Mesenchymal stem cell (in vitro differentiated cells and primary cell): ENCODE data around the gene MDFIC.

ENCODE experiments used
- DNase-seq: peaks from one replicate; pipeline ENCODE4 v3.0.0-alpha.2; 2013
- H2AFZ ChIP-seq: one replicate; pipeline ENCODE4 v1.6.1; 2013; ENCODE audit warnings: low read depth, mild to moderate bottlenecking, control low read depth, inconsistent platforms, low read length, moderate library complexity
- H2AK5ac ChIP-seq: 2 replicates; pipeline ENCODE4 v1.6.1; 2013; ENCODE audit warnings: low read length, moderate library complexity, mild to moderate bottlenecking, inconsistent platforms; ENCODE audit not compliant: severe bottlenecking
- H2BK120ac ChIP-seq: one replicate; pipeline ENCODE4 v1.6.1; 2013; ENCODE audit warnings: low read depth, mild to moderate bottlenecking, inconsistent platforms, low read length, moderate library complexity
- H2BK12ac ChIP-seq, 2 experiments: one replicate each; pipeline ENCODE4 v1.6.1; 2013; ENCODE audit warnings: inconsistent platforms in 2 of 2, low read length in 2 of 2, mild to moderate bottlenecking in 2 of 2, moderate library complexity in 2 of 2, control low read depth in 1 of 2
- H2BK15ac ChIP-seq: one replicate; pipeline ENCODE4 v1.6.1; 2013; ENCODE audit warnings: mild to moderate bottlenecking, low read depth, inconsistent platforms; ENCODE audit not compliant: poor library complexity, severe bottlenecking
- H2BK5ac ChIP-seq: 2 replicates; pipeline ENCODE4 v1.6.1; 2013; ENCODE audit warnings: low read depth, mild to moderate bottlenecking, low read length, control low read depth, inconsistent platforms; ENCODE audit not compliant: poor library complexity, severe bottlenecking
- H3K14ac ChIP-seq, 2 experiments: one replicate each; pipeline ENCODE4 v1.6.1; 2013; ENCODE audit warnings: inconsistent platforms in 2 of 2, low read length in 2 of 2, control low read depth in 1 of 2, mild to moderate bottlenecking in 1 of 2, moderate library complexity in 1 of 2
- H3K18ac ChIP-seq, 2 experiments: one replicate each; pipeline ENCODE4 v1.6.1; 2013; ENCODE audit warnings: inconsistent platforms in 2 of 2, low read length in 2 of 2, control low read depth in 1 of 2, low read depth in 1 of 2, mild to moderate bottlenecking in 1 of 2
- H3K23ac ChIP-seq, 2 experiments: one replicate each; pipeline ENCODE4 v1.6.1; 2013; ENCODE audit warnings: inconsistent platforms in 2 of 2, low read length in 2 of 2, mild to moderate bottlenecking in 2 of 2, moderate library complexity in 2 of 2, control low read depth in 1 of 2
- H3K27ac ChIP-seq: 2 replicates; pipeline ENCODE4 v1.5.1; 2013; ENCODE audit warnings: mild to moderate bottlenecking, moderate library complexity, low read length, control low read depth, inconsistent platforms; ENCODE audit not compliant: poor library complexity, severe bottlenecking
- H3K27me3 ChIP-seq, 2 experiments: 2 replicates each; pipeline versions ENCODE4 v1.6.1 to v1.7.0; 2013; ENCODE audit warnings: low read length in 2 of 2, mild to moderate bottlenecking in 2 of 2, moderate library complexity in 2 of 2, control low read depth in 1 of 2, inconsistent platforms in 1 of 2; ENCODE audit not compliant: control insufficient read depth in 1 of 2, insufficient read depth in 1 of 2
- H3K36me3 ChIP-seq, 2 experiments: 2 replicates each; pipeline versions ENCODE4 v1.6.1 to v1.7.0; 2013; ENCODE audit warnings: low read length in 2 of 2, control low read depth in 1 of 2, inconsistent platforms in 1 of 2, low read depth in 1 of 2, mild to moderate bottlenecking in 1 of 2; ENCODE audit not compliant: insufficient read depth in 2 of 2, control insufficient read depth in 1 of 2
- H3K4ac ChIP-seq, 2 experiments: one replicate each; pipeline ENCODE4 v1.6.1; 2013; ENCODE audit warnings: inconsistent platforms in 2 of 2, low read length in 2 of 2, mild to moderate bottlenecking in 2 of 2, moderate library complexity in 2 of 2, control low read depth in 1 of 2, low read depth in 1 of 2
- H3K4me1 ChIP-seq: 2 replicates; pipeline ENCODE4 v1.6.1; 2013; ENCODE audit warnings: low read depth, low read length, control low read depth; ENCODE audit not compliant: control insufficient read depth, insufficient read depth
- H3K4me2 ChIP-seq: 2 replicates; pipeline ENCODE4 v1.6.1; 2013; ENCODE audit warnings: low read length, mild to moderate bottlenecking, inconsistent platforms; ENCODE audit not compliant: poor library complexity, severe bottlenecking
- H3K4me3 ChIP-seq, 2 experiments: 2 replicates each; pipeline versions ENCODE4 v1.5.1 to v1.7.0; 2013; ENCODE audit warnings: low read length in 2 of 2, mild to moderate bottlenecking in 2 of 2, control low read depth in 1 of 2, low read depth in 1 of 2; ENCODE audit not compliant: insufficient read depth in 1 of 2
- H3K79me1 ChIP-seq: replicated peaks from 2 replicates; pipeline ENCODE4 v1.6.1; 2013; ENCODE audit warnings: mild to moderate bottlenecking, control low read depth, low read length, inconsistent platforms; ENCODE audit not compliant: poor library complexity, severe bottlenecking
- H3K9ac ChIP-seq: 2 replicates; pipeline ENCODE4 v1.7.0; 2013; ENCODE audit warnings: mild to moderate bottlenecking, low read length, moderate library complexity
- H3K9me3 ChIP-seq: 2 replicates; pipeline ENCODE4 v1.7.0; 2013; ENCODE audit warnings: mild to moderate bottlenecking, low read length; ENCODE audit not compliant: control insufficient read depth
- H4K8ac ChIP-seq: one replicate; pipeline ENCODE4 v1.6.1; 2013; ENCODE audit warnings: inconsistent platforms, mild to moderate bottlenecking, low read length, moderate library complexity
- H4K91ac ChIP-seq: one replicate; pipeline ENCODE4 v1.6.1; 2013; ENCODE audit warnings: mild to moderate bottlenecking, low read length, inconsistent platforms
- WGBS: methylation state at CpG from one replicate; pipeline ENCODE4 v1.1.7; 2013; ENCODE audit warnings: mixed read lengths; 5-methylcytosine and 5-hydroxymethylcytosine counted together

MDFIC gene

DNA sequence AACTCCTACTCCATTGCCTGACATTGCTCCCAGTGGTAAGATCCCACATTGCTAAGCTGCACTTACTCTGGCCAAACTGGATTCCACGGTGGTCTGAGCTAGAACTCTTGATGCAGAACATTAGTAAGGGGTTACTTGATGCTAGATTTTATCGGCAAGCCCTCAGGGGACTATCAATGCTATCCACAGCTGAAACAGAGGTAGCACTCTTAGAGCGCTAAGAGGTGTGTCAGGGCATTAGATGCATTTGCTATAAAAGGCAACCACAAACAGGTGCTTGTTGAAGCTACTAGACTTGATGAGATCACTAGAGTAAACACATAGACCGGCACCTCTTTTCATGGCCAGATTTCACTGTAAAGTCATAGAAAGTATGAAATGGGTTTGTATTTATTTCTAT lies 116.3 kb downstream of the MDFIC start:
- no peaks in the 10 kb centered on the region for H3K4me1 ChIP-seq
- H2BK5ac ChIP-seq: no peak overlapping the region
- no peak overlapping the region for H2AK5ac ChIP-seq
- no peak overlapping the region for H3K9ac ChIP-seq
- H3K27ac ChIP-seq: no peak overlapping the region
- H3K18ac ChIP-seq: no peak overlapping the region
- no peak overlapping the region for H2BK15ac ChIP-seq
- H4K8ac ChIP-seq: no peak overlapping the region
- H3K4me3 ChIP-seq: no peak overlapping the region
- H3K14ac ChIP-seq: no peak overlapping the region
- no peak overlapping the region for H2AFZ ChIP-seq
- no peak overlapping the region for H2BK120ac ChIP-seq
- no peak overlapping the region for H3K4ac ChIP-seq
- H4K91ac ChIP-seq: no peak overlapping the region
- no peak overlapping the region for H3K4me2 ChIP-seq
- DNase-seq: no peak
- no peaks in the 10 kb centered on the region for H3K79me1 ChIP-seq
- H3K36me3 ChIP-seq: no peaks in the 10 kb centered on the region
- H3K27me3 ChIP-seq: no peaks in the 10 kb centered on the region
- H3K23ac ChIP-seq: no peak overlapping the region
- no peak overlapping the region for H2BK12ac ChIP-seq
- no peaks in the 10 kb centered on the region for H3K9me3 ChIP-seq
- 94% methylated on average over 4 of the region's 4 CpGs for WGBS

DNA sequence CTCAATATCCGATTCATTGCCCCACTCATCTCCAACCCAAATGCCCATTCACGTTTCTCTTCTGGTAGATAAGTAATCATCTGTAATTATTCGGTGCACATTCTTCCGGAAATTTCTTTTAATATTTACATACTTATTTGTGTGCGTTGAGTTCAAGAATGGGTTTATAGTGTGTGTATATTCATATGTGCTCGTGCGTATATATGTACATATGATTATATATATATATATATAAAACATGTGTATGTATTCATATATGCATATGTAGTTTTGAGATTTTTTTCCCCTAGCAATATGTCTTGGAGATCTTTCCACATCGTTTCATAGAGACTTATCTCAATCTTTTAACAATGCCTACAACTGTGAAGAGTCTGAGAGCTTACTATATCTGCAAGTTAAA lies 118.2 kb downstream of the MDFIC start:
- no peak for DNase-seq
- no peak overlapping the region for H3K4ac ChIP-seq
- no peak overlapping the region for H2AK5ac ChIP-seq
- H3K79me1 ChIP-seq: no peaks in the 10 kb centered on the region
- H3K4me2 ChIP-seq: no peak overlapping the region
- H2AFZ ChIP-seq: no peak overlapping the region
- no peak overlapping the region for H4K8ac ChIP-seq
- H3K4me3 ChIP-seq: no peak overlapping the region
- H3K9ac ChIP-seq: no peak overlapping the region
- no peak overlapping the region for H2BK120ac ChIP-seq
- H3K23ac ChIP-seq: no peak overlapping the region
- no peak overlapping the region for H2BK5ac ChIP-seq
- no peak overlapping the region for H4K91ac ChIP-seq
- H3K4me1 ChIP-seq: no peaks in the 10 kb centered on the region
- H3K27me3 ChIP-seq: no peaks in the 10 kb centered on the region
- H2BK15ac ChIP-seq: no peak overlapping the region
- H3K18ac ChIP-seq: no peak overlapping the region
- H2BK12ac ChIP-seq: no peak overlapping the region
- H3K36me3 ChIP-seq: no peaks in the 10 kb centered on the region
- no peak overlapping the region for H3K27ac ChIP-seq
- H3K14ac ChIP-seq: no peak overlapping the region
- 100% methylated on average over 2 of the region's 8 CpGs for WGBS
- no peaks in the 10 kb centered on the region for H3K9me3 ChIP-seq

DNA sequence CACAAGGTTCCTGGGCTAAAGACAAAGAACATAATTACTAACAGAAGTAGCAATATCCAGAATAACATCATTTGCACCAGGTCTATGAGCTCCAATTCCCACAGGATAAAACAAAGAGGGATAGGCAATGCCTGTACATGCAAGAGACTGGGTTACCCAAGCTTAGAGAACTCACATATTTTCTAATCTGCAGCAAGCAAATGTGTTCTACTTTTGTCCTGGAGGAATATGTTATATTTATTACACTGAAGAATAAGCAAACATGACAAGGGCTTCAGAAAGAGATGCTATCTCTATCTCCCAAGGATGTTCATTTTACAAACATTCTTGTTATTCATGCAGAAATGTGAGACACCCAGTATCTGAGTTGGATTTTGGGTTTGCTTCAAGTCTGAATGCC lies 118.6 kb downstream of the MDFIC start:
- Histone ChIP-seq H4K8ac (no peak overlapping the region), H3K4ac (no peak overlapping the region), H3K36me3 (no peaks in the 10 kb centered on the region), H3K4me1 (no peaks in the 10 kb centered on the region), H4K91ac (no peak overlapping the region), H2BK15ac (no peak overlapping the region), H3K18ac (no peak overlapping the region), H3K27me3 (no peaks in the 10 kb centered on the region), H3K9me3 (no peaks in the 10 kb centered on the region), H3K9ac (no peak overlapping the region), H3K23ac (no peak overlapping the region), H3K79me1 (no peaks in the 10 kb centered on the region), H2AFZ (no peak overlapping the region), H2BK120ac (no peak overlapping the region), H3K4me3 (no peak overlapping the region), H2AK5ac (no peak overlapping the region), H3K14ac (no peak overlapping the region), H3K4me2 (no peak overlapping the region), H2BK12ac (no peak overlapping the region), H3K27ac (no peak overlapping the region), H2BK5ac (no peak overlapping the region)
- no peak for DNase-seq

DNA sequence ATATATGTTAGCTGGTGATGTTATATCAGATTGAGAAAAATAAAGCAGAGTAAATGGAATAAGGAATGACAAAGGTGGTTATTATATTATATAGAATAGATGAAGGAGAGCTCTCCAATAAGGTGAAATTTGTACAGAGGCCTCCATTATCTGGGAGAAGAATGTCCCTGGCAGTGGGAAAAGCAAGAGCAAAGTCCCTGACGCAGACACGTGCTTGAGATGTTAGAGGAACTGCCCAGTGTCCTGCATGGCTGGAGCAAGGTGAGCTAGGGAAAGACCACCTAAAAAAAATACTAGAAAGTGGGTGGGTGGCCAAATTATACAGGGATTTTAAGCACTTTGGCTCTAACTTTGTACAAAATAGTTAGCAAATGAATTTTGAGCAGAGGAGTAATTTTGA lies 120.7 kb downstream of the MDFIC start:
- Histone ChIP-seq H2BK12ac (no peak overlapping the region), H4K8ac (no peak overlapping the region)

More for the DNA sequence above, 120.7 kb downstream of the MDFIC start:
- Histone ChIP-seq H3K4me2 (no peak overlapping the region), H3K79me1 (no peaks in the 10 kb centered on the region), H2BK120ac (no peak overlapping the region), H2BK15ac (no peak overlapping the region), H3K4me1 (no peaks in the 10 kb centered on the region), H2AK5ac (no peak overlapping the region), H3K36me3 (no peaks in the 10 kb centered on the region), H4K91ac (no peak overlapping the region), H3K9me3 (no peaks in the 10 kb centered on the region), H3K9ac (no peak overlapping the region), H3K27me3 (no peaks in the 10 kb centered on the region), H3K4me3 (no peak overlapping the region), H3K4ac (no peak overlapping the region), H3K18ac (no peak overlapping the region), H3K23ac (no peak overlapping the region), H3K14ac (no peak overlapping the region), H2BK5ac (no peak overlapping the region), H3K27ac (no peak overlapping the region), H2AFZ (no peak overlapping the region)
- WGBS: 46% methylated on average over 2 of the region's 2 CpGs
- DNase-seq: no peak
